ENCODE results near the gene RRP36. TPM values are rescaled to one million over a fixed set of nuclear protein-coding genes. Genes with fewer than 3 reads are reported as not detected.

The RRP36 gene
- total RNA-seq, 3 donors from 2014 or later: 31.4 to 40.0 (median 37.1) TPM

- ATAC-seq (peak; percentile 7), DNase-seq (no peak)
- intact Hi-C loops (cut with DNase I, micrococcal nuclease): no loop called here
- TF ChIP-seq, protein P1, sequence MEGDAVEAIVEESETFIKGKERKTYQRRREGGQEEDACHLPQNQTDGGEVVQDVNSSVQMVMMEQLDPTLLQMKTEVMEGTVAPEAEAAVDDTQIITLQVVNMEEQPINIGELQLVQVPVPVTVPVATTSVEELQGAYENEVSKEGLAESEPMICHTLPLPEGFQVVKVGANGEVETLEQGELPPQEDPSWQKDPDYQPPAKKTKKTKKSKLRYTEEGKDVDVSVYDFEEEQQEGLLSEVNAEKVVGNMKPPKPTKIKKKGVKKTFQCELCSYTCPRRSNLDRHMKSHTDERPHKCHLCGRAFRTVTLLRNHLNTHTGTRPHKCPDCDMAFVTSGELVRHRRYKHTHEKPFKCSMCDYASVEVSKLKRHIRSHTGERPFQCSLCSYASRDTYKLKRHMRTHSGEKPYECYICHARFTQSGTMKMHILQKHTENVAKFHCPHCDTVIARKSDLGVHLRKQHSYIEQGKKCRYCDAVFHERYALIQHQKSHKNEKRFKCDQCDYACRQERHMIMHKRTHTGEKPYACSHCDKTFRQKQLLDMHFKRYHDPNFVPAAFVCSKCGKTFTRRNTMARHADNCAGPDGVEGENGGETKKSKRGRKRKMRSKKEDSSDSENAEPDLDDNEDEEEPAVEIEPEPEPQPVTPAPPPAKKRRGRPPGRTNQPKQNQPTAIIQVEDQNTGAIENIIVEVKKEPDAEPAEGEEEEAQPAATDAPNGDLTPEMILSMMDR (IDR thresholded peaks at IDR 0.05): no peak
- Histone ChIP-seq H3K4me3 (no peak overlapping the region), H3K36me3 (ENCODE audit: low read depth) (no peaks in the 10 kb centered on the region), H3K9me3 (no peaks in the 10 kb centered on the region), H3K4me1 (ENCODE audit: low read depth) (peaks cover 9% of the 10 kb centered on the region)
Measured at GRCh38 chr6:43077333-43077809, 55.9 kb downstream of the RRP36 start.

DNA sequence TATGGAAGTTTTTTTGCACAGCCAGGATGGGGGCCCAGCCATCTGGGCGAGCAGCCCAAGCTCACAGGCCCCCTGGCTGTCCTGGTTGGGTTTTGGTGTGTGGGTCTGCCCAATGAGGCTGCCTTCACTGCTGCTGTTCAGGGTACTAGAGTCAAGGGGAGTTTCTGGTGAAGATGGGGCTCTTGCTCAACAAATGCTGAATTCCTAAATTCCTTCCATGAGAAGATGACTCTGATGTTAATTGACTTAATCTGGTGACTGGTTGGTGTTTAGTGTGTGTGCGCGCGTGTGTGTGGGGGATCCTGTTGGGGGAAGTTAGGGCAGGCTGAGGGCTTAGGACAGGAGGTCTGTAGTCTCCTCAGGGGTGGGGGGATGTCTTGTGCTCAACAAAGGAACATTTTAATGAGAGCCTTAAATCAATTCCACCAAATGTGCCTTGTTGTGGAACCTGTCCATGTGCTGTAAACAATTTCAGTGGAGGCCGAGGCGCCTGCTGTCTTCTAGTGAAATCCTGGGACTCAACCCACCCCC lies 56.6 kb downstream of the RRP36 start:
- H3K4me3 ChIP-seq: no peak overlapping the region
- intact Hi-C loops (cut with DNase I, micrococcal nuclease): no loop called here
- DNase-seq: no peak
- TF ChIP-seq, protein P1 (IDR thresholded peaks at IDR 0.05): no peak
- no peak for ATAC-seq
- no peaks in the 10 kb centered on the region for H3K36me3 ChIP-seq (ENCODE audit: low read depth)
- no peaks in the 10 kb centered on the region for H3K9me3 ChIP-seq
- H3K4me1 ChIP-seq (ENCODE audit: low read depth): peaks cover 9% of the 10 kb centered on the region

DNA sequence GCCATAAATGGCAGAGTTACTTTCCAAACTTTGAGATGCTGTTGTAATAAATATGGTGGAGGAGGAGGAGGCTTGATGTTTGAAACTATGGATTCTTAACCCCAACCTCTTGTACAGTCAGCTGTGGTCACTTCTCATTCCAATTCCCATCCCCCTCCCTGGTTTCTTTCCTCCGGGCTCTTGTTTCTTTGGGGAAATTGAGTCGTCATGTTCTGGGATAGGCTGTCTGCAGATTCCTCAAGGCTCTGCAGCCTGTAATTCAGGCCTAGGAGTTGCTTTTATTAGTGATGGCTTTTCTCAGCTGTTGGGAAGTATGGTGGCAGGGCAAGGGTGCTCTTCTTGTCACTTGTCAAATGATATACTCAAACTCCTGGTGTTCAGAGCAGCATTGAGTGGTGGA lies 57.3 kb downstream of the RRP36 start:
- TF ChIP-seq, protein P1 (IDR thresholded peaks at IDR 0.05): no peak
- H3K4me1 ChIP-seq (ENCODE audit: low read depth): peaks cover 9% of the 10 kb centered on the region
- no peak overlapping the region for H3K4me3 ChIP-seq
- DNase-seq (no peak), ATAC-seq (no peak)
- no peaks in the 10 kb centered on the region for H3K9me3 ChIP-seq
- intact Hi-C loops (cut with DNase I, micrococcal nuclease): no loop called here
- H3K36me3 ChIP-seq (ENCODE audit: low read depth): no peaks in the 10 kb centered on the region

Other genes starting within 250 kb of the RRP36 start
- gene BICRAL, start 239.6 kb upstream of the RRP36 start, total RNA-seq: 10 to 100 TPM; 18.3 to 26.2 (median 23.4) TPM
- 10 to 100 TPM; 47.4 to 61.4 (median 53.7) TPM for gene RPL7L1, start 142.0 kb upstream of the RRP36 start, total RNA-seq
- not detected for gene PTCRA, start 105.6 kb upstream of the RRP36 start, total RNA-seq
- 10 to 100 TPM; 18.4 to 30.5 (median 23.5) TPM for gene CNPY3, start 92.1 kb upstream of the RRP36 start, total RNA-seq
- gene GNMT, start 60.9 kb upstream of the RRP36 start, total RNA-seq: under 1 TPM in 2 of 3 donors, not detected in 1; 0.75 to 0.76 TPM
- gene PEX6, start 42.4 kb upstream of the RRP36 start, total RNA-seq: 10 to 100 TPM; 14.3 to 38.6 (median 20.6) TPM
- gene PPP2R5D, start 37.1 kb upstream of the RRP36 start, total RNA-seq: 10 to 100 TPM; 35.9 to 45.0 (median 38.8) TPM
- gene MEA1, start 7.7 kb upstream of the RRP36 start, total RNA-seq: 10 to 100 TPM; 38.0 to 47.4 (median 39.1) TPM
- gene KLHDC3, start 7.4 kb upstream of the RRP36 start, total RNA-seq: 10 to 100 TPM; 53.4 to 84.1 (median 57.3) TPM
- 10 to 100 TPM; 15.1 to 16.2 (median 15.3) TPM for gene CUL7, start 32.2 kb downstream of the RRP36 start, total RNA-seq
- 10 to 100 TPM; 58.7 to 82.8 (median 75.2) TPM for gene MRPL2, start 37.8 kb downstream of the RRP36 start, total RNA-seq
- gene KLC4, start 38.0 kb downstream of the RRP36 start, total RNA-seq: 100 to 1,000 TPM in 1 of 3 donors, 10 to 100 TPM in 2; 69.1 to 144 (median 99.1) TPM
- 10 to 100 TPM in 1 of 3 donors, 1 to 10 TPM in 2; 8.3 to 12.9 (median 9.4) TPM for gene PTK7, start 54.7 kb downstream of the RRP36 start, total RNA-seq
- gene SRF, start 149.6 kb downstream of the RRP36 start, total RNA-seq: 10 to 100 TPM; 19.5 to 87.1 (median 26.3) TPM
- gene CUL9, start 160.6 kb downstream of the RRP36 start, total RNA-seq: 10 to 100 TPM; 35.9 to 46.9 (median 44.3) TPM
- gene DNPH1, start 207.9 kb downstream of the RRP36 start, total RNA-seq: 10 to 100 TPM; 42.7 to 69.0 (median 45.7) TPM
- under 1 TPM; 0.24 to 0.95 (median 0.93) TPM for gene TTBK1, start 221.9 kb downstream of the RRP36 start, total RNA-seq